ENCODE data around the gene DBT. TPM values are rescaled to one million over a fixed set of nuclear protein-coding genes. Genes with fewer than 3 reads are reported as not detected.
A peak's percentile ranks its signal among the peaks of the same experiment; 100 is the strongest.

Gene DBT
- total RNA-seq, 1 experiment from 2014 or later, result 20.3 TPM

DNA sequence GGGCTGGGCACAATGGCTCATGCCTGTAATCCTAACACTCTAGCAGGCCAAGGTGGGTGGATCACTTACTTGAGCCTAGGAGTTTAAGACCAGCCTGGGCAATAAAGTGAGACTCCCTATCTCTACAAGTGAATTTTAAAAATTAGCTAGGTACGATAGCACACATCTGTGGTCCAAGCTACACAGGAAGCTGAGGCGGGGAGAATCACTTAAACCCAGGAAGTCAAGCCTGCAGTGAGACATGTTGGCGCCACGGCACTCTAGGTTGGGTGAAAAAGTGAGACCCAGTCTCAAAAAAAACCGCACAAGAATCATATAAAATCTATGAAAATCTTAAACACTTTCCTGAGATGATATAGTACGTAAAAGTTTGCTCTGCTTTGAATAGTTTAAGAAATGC lies 30.2 kb downstream of the DBT start:
- Mint-ChIP-seq H3K4me1 (no peaks in the 10 kb centered on the region), H3K27me3 (ENCODE audit: low read depth) (no peaks in the 10 kb centered on the region), H3K9me3 (no peaks in the 10 kb centered on the region), H3K27ac (peak overlapping the region in 1 of 3 experiments; percentile 62; a peak in 2 of 7 replicates), H3K36me3 (ENCODE audit: insufficient read depth in 1 of 3, low read depth in 3 of 3) (peaks cover 2 to 29% (median 14%) of the 10 kb centered on the region in 3 experiments; a peak in 5 of 7 replicates), H3K4me3 (no peak overlapping the region)
- no peak overlapping the region for H3T11ph ChIP-seq (ENCODE audit: low read length)
- no peak overlapping the region for H2AK5ac ChIP-seq (ENCODE audit: insufficient read length, low read length)
- no peak overlapping the region for H2BK12ac ChIP-seq (ENCODE audit: insufficient read length, low read depth, low read length)
- no peaks in the 10 kb centered on the region for H4K20me1 ChIP-seq (ENCODE audit: control insufficient read depth, insufficient read depth, insufficient read length)
- H3K9me3 ChIP-seq (ENCODE audit: control insufficient read depth, low read depth, low read length), result no peaks in the 10 kb centered on the region
- no peak overlapping the region for H3K27ac ChIP-seq (ENCODE audit: insufficient read length, low read depth, low read length)
- TF ChIP-seq, protein P1, sequence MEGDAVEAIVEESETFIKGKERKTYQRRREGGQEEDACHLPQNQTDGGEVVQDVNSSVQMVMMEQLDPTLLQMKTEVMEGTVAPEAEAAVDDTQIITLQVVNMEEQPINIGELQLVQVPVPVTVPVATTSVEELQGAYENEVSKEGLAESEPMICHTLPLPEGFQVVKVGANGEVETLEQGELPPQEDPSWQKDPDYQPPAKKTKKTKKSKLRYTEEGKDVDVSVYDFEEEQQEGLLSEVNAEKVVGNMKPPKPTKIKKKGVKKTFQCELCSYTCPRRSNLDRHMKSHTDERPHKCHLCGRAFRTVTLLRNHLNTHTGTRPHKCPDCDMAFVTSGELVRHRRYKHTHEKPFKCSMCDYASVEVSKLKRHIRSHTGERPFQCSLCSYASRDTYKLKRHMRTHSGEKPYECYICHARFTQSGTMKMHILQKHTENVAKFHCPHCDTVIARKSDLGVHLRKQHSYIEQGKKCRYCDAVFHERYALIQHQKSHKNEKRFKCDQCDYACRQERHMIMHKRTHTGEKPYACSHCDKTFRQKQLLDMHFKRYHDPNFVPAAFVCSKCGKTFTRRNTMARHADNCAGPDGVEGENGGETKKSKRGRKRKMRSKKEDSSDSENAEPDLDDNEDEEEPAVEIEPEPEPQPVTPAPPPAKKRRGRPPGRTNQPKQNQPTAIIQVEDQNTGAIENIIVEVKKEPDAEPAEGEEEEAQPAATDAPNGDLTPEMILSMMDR (conservative IDR thresholded peaks at IDR 0.05), result no peak
- H3K79me2 ChIP-seq (ENCODE audit: insufficient read depth, low read length), result no peaks in the 10 kb centered on the region
- H3K18ac ChIP-seq (ENCODE audit: insufficient read length, low read depth, low read length), result no peak overlapping the region
- H2BK15ac ChIP-seq (ENCODE audit: low read depth, low read length), result no peak overlapping the region
- H3K4ac ChIP-seq (ENCODE audit: low read depth, low read length), result no peak overlapping the region
- no peak overlapping the region for H2AFZ ChIP-seq (ENCODE audit: low read length)
- no peak overlapping the region for H2BK120ac ChIP-seq (ENCODE audit: low read depth, low read length, poor library complexity, severe bottlenecking)
- H3K27me3 ChIP-seq (ENCODE audit: insufficient read depth, low read length), result no peaks in the 10 kb centered on the region
- H2BK5ac ChIP-seq (ENCODE audit: insufficient read length, low read length), result no peak overlapping the region
- no peak overlapping the region for H3K9ac ChIP-seq (ENCODE audit: extremely low read depth, insufficient read length, low read length)
- H4K91ac ChIP-seq (ENCODE audit: insufficient read length, low read depth, low read length), result no peak overlapping the region
- H3K23me2 ChIP-seq (ENCODE audit: insufficient read length, low read depth, low read length, poor library complexity, severe bottlenecking), result no peaks in the 10 kb centered on the region
- H3K4me1 ChIP-seq (ENCODE audit: insufficient read depth, low read length), result no peaks in the 10 kb centered on the region
- no peak overlapping the region for H3K56ac ChIP-seq (ENCODE audit: insufficient read length, low read depth, low read length)
- H3K14ac ChIP-seq (ENCODE audit: insufficient read depth, low read length), result no peak overlapping the region
- no peak overlapping the region for H3K23ac ChIP-seq (ENCODE audit: insufficient read length, low read depth, low read length)
- H3K4me2 ChIP-seq (ENCODE audit: insufficient read depth, insufficient read length, low read length), result no peak overlapping the region
- no peaks in the 10 kb centered on the region for H3K79me1 ChIP-seq (ENCODE audit: insufficient read depth, low read depth, low read length, poor library complexity, severe bottlenecking)
- no peak overlapping the region for H4K8ac ChIP-seq (replicated peaks; ENCODE audit: insufficient read length, low read depth, low read length)
- no CpG with 5 or more reads among the region's 6 CpGs for WGBS (ENCODE audit: extremely low coverage, insufficient read length, low lambda C conversion rate)
- DNase-seq, result no peak
- no peak overlapping the region for H2BK20ac ChIP-seq (ENCODE audit: low read depth, low read length, poor library complexity, severe bottlenecking)
- H4K5ac ChIP-seq (ENCODE audit: insufficient read length, low read depth, low read length), result no peak overlapping the region

All from H9 (cell line).